Uterus (tissue), 4 donors: Measurements from ENCODE around the gene TMEM97. TPM values are rescaled to one million over a fixed set of nuclear protein-coding genes. Genes with fewer than 3 reads are reported as not detected.
"Not testable (repeated sequence)": the region's sequence is repeated elsewhere in the genome, so short reads cannot be mapped to it uniquely, and the experiment has no call there.

Source experiments
- DNase-seq, 2 donors: peaks; one replicate each; pipeline ENCODE4 v3.0.0-alpha.2; 2019 to 2020
- H3K27ac ChIP-seq, 2 donors: fragments of 200-600 bp; sonication (generic); 1 replicate in 1 of 2; 2 replicates in 1 of 2; pipeline ENCODE4 v1.5.1; 2016 to 2018
- H3K27me3 ChIP-seq, 2 donors: fragments of 200-600 bp; sonication (generic); one replicate each; pipeline ENCODE4 v1.5.1; 2018 to 2019; ENCODE audit warnings: control low read depth in 1 of 2
- H3K36me3 ChIP-seq, 2 donors: fragments of 200-600 bp; sonication (generic); one replicate each; pipeline ENCODE4 v1.5.1; 2019; ENCODE audit warnings: control low read depth in 1 of 2
- H3K4me1 ChIP-seq, 2 donors: fragments of 200-600 bp; sonication (generic); one replicate each; pipeline ENCODE4 v1.5.1; 2018 to 2019; ENCODE audit warnings: control low read depth in 1 of 2
- H3K4me3 ChIP-seq, 2 donors: fragments of 200-600 bp; sonication (generic); 1 replicate in 1 of 2; 2 replicates in 1 of 2; pipeline ENCODE4 v1.5.1; 2018 to 2019; ENCODE audit warnings: mild to moderate bottlenecking in 1 of 2
- H3K9me3 ChIP-seq, 2 donors: fragments of 200-600 bp; sonication (generic); one replicate each; pipeline ENCODE4 v1.5.1; 2019; ENCODE audit warnings: control low read depth in 1 of 2
- POLR2A ChIP-seq, 2 donors: fragments of 450-650 bp; IDR thresholded peaks; one replicate each; pipeline ENCODE4 v1.6.1; 2016; ENCODE audit warnings: antibody characterized with exemption in 2 of 2, mild to moderate bottlenecking in 1 of 2, moderate library complexity in 1 of 2
- intact Hi-C: fragments of 100-400 bp; cut with DNase I; formaldehyde crosslinking; loops from one replicate; pipeline ENCODE4 v1.15.1; 2023; ENCODE audit warnings: low total_unique reads
- total RNA-seq, 4 donors: library from RNA; depleted of rRNA in 3 of 4; stranded (reverse); fragments of >200 nt in 3 of 4; gene quantifications; one replicate each; pipeline versions ENCODE4 v1.1.0 to v1.2.4, GENCODE V29; 2014 to 2023
- TF ChIP-seq, protein P1 (sequence below), 4 experiments: fragments of 200-600 bp in 2 of 4; fragments of 450-650 bp in 2 of 4; sonication (generic) in 2 of 4; IDR thresholded peaks; one replicate each; pipeline ENCODE4 v1.5.1; 2016 to 2019; ENCODE audit warnings: antibody characterized with exemption in 4 of 4, mild to moderate bottlenecking in 2 of 4, moderate library complexity in 1 of 4
- donor health status: DM: yes; HTN: yes; CAD: no.

Gene TMEM97
- total RNA-seq: 10 to 100 TPM in 2 of 4 donors, 1 to 10 TPM in 2; 1.5 to 17.9 (median 10.4) TPM

DNA sequence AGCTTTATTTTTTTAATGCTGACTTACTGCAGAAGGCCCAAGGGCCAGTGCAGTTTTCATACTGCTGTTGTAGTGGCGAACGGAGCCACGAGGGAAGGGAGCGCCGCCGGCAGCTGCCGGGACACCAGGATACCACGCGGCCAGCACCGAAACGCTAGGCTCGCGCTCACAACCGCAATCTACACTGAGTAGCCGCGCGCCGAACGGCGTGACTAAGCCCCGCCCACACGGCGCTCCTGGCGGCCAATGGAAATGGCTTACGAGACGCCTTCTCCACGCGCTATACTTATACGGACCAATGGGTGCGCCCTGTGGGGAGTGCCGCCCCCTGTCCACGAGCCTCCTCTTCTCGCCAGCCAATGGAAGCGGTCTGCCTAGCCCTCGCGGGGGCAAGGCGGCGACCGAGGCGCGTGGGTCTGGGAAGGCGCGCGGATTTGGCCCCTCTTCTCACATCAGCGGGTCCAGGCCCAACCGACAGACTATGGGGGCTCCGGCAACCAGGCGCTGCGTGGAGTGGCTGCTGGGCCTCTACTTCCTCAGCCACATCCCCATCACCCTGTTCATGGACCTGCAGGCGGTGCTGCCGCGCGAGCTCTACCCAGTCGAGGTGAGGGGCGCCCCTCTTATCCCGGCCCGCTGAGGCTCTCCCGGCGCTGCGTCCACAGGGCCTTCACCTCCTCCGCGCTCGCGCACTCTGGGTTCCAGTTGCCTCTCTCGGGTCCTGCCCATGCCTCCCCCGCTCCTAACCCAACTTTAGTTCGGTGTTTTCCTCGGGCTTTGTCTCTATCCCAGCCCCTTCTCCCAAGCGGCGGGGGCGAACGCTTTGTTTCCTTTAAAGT lies at the start of gene TMEM97:
TSS of gene TMEM97 (plus strand) at position 442 of the 839 bp plus-strand sequence. CDS start at position 482, 40 bp downstream.
- intact Hi-C loops: no loop called here

DNA sequence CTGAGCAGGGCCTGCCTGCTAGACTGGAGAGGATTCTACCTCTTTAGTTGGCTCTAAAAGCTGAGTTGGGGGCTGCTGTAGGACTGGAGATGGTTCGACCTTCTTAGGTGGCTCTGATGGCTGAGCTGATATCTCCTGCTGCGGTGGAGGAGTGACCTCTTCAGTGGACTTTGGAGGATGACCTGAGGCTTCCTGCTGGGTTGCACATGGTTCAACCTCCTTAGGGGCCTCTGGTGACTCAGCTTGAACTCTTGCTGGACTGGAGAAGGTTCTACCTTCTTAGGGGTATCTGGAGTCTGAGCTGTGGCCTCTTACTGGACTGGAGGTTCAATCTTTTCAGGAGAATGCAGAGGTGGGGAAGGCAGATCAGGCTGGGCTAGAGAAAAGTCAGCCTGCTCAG lies 48.9 kb upstream of the TMEM97 start:
- intact Hi-C loops: no loop called here
- TF ChIP-seq, protein P1, sequence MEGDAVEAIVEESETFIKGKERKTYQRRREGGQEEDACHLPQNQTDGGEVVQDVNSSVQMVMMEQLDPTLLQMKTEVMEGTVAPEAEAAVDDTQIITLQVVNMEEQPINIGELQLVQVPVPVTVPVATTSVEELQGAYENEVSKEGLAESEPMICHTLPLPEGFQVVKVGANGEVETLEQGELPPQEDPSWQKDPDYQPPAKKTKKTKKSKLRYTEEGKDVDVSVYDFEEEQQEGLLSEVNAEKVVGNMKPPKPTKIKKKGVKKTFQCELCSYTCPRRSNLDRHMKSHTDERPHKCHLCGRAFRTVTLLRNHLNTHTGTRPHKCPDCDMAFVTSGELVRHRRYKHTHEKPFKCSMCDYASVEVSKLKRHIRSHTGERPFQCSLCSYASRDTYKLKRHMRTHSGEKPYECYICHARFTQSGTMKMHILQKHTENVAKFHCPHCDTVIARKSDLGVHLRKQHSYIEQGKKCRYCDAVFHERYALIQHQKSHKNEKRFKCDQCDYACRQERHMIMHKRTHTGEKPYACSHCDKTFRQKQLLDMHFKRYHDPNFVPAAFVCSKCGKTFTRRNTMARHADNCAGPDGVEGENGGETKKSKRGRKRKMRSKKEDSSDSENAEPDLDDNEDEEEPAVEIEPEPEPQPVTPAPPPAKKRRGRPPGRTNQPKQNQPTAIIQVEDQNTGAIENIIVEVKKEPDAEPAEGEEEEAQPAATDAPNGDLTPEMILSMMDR (IDR thresholded peaks at IDR 0.05): no peak
- TF ChIP-seq POLR2A (IDR thresholded peaks at IDR 0.05): no peak
- no peak overlapping the region for H3K4me3 ChIP-seq
- no peak for DNase-seq
- H3K27ac ChIP-seq: no peak overlapping the region
- H3K36me3 ChIP-seq: no peaks in the 10 kb centered on the region
- no peaks in the 10 kb centered on the region for H3K9me3 ChIP-seq
- no peaks in the 10 kb centered on the region for H3K4me1 ChIP-seq
- H3K27me3 ChIP-seq: no peaks in the 10 kb centered on the region

More for the DNA sequence above, at the start of gene TMEM97:
- H3K4me1 ChIP-seq: peaks cover 0 to 3% of the 10 kb centered on the region in 2 donors
- H3K36me3 ChIP-seq: no peaks in the 10 kb centered on the region
- DNase-seq: peak; percentile 94
- no peaks in the 10 kb centered on the region for H3K27me3 ChIP-seq
- TF ChIP-seq, protein P1 (IDR thresholded peaks at IDR 0.05): peak in 3 of 4 experiments; percentile 5 to 13 (median 9)
- peak in 1 of 2 donors; percentile 33 for TF ChIP-seq POLR2A (IDR thresholded peaks at IDR 0.05)
- H3K4me3 ChIP-seq: peak within 1 kb of the TSS; percentile 48 to 63
- no peaks in the 10 kb centered on the region for H3K9me3 ChIP-seq
- peak within 1 kb of the TSS; percentile 42 to 76 for H3K27ac ChIP-seq

DNA sequence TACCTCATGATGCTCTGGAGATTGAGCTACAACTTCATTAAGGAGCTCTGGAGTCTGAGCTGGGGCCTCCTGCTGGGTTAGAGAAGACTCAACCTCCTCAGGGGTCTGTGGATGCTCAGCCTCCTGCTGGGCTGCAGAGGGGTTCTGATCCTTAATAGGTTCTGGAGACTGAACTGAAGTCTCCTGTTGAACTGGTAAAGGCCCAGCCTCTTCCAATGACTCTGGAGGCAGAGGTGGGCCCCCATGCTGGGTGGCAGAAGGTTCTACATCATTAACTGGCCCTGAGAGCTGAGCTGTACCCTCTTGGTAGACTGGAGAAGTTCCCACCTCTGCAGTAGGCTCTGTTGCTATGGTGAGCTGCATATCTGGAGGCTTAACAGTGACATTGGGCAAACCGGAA lies 48.1 kb upstream of the TMEM97 start:
- intact Hi-C loops: no loop called here

DNA sequence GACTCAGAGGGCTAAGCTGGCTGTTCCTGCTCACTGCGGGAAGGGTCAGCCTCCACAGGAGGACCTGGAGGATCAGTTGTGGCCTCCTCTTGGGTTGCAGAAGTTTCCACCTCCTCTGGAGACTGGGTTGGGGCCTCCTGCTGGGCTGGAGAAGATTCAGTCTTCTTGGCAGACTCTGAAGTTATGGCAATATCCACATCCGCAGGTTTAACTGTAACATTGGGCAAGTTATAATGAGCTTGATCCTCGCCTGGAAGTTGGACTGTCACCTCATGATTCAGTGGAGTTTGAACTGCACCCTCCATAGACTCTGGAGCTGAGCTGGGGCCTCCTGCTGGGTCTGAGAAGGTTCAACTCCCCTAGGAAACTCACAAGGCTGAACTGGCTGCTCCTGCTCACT lies 47.6 kb upstream of the TMEM97 start:
- no peak for DNase-seq
- H3K27me3 ChIP-seq: no peaks in the 10 kb centered on the region
- H3K27ac ChIP-seq: no peak overlapping the region
- H3K9me3 ChIP-seq: no peaks in the 10 kb centered on the region
- intact Hi-C loops: no loop called here
- no peaks in the 10 kb centered on the region for H3K36me3 ChIP-seq
- H3K4me1 ChIP-seq: no peaks in the 10 kb centered on the region
- no peak overlapping the region for H3K4me3 ChIP-seq
- no peak for TF ChIP-seq POLR2A (IDR thresholded peaks at IDR 0.05)
- TF ChIP-seq, protein P1 (IDR thresholded peaks at IDR 0.05): no peak

More for the DNA sequence above, 48.1 kb upstream of the TMEM97 start:
- Histone ChIP-seq H3K27ac (no peak overlapping the region), H3K36me3 (no peaks in the 10 kb centered on the region), H3K27me3 (no peaks in the 10 kb centered on the region), H3K4me1 (no peaks in the 10 kb centered on the region), H3K4me3 (no peak overlapping the region), H3K9me3 (no peaks in the 10 kb centered on the region)
- no peak for DNase-seq
- TF ChIP-seq POLR2A (IDR thresholded peaks at IDR 0.05): no peak
- TF ChIP-seq, protein P1 (IDR thresholded peaks at IDR 0.05): no peak

DNA sequence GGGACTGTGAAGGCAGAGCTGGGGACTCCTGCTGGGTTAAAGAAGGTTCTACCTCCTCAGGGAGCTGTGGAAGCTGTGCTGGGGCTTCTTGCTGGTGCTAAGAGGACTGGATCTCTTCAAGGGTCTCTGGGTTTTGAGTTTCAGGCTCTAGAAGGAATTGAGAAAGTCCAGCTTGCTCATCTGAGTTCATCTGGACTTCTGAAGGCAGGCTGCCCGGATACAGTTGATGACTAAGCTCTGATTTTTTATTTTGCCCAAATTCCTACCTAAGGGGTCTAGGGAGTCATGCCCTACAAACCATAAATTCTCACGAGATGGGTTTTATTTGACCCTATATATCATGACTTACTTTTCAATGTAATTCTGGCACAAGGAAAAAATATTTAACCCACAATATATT lies 46.8 kb upstream of the TMEM97 start:
- H3K27me3 ChIP-seq: no peaks in the 10 kb centered on the region
- no peak for TF ChIP-seq POLR2A (IDR thresholded peaks at IDR 0.05)
- TF ChIP-seq, protein P1 (IDR thresholded peaks at IDR 0.05): no peak
- H3K9me3 ChIP-seq: no peaks in the 10 kb centered on the region

DNA sequence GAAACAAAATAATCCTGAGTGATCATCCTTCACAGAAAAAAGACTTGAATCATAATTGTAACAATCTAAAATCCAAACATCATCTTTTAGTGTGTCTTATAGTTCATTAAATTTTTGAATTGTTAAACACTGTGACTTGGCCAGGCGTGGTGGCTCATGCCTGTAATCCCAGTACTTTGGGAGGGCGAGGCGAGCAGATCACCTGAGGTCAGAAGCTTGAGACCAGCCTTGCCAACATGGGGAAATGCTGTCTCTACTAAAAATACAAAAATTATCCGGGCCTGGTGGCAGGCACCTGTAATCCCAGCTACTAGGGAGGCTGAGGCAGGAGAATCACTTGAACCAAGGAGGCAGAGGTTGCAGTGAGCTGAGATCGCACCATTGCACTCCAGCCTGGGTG lies 45.7 kb upstream of the TMEM97 start:
- H3K9me3 ChIP-seq, intact Hi-C loops, H3K4me3 ChIP-seq, H3K27me3 ChIP-seq, H3K27ac ChIP-seq, DNase-seq, H3K4me1 ChIP-seq, H3K36me3 ChIP-seq: not testable (repeated sequence)

More for the DNA sequence above, 46.8 kb upstream of the TMEM97 start:
- no peaks in the 10 kb centered on the region for H3K36me3 ChIP-seq
- H3K4me1 ChIP-seq: no peaks in the 10 kb centered on the region
- no peak for DNase-seq
- no peak overlapping the region for H3K4me3 ChIP-seq
- intact Hi-C loops: no loop called here
- no peak overlapping the region for H3K27ac ChIP-seq
